ENCODE measurements around the gene LGALS3BP. TPM values are rescaled to one million over a fixed set of nuclear protein-coding genes. Genes with fewer than 3 reads are reported as not detected.

The LGALS3BP gene
- total and polyA plus RNA-seq, 2 of the 13 experiments (the other 11 are each of a cell fraction or from before 2014, with no cell fraction given) = 137 to 332 TPM

DNA sequence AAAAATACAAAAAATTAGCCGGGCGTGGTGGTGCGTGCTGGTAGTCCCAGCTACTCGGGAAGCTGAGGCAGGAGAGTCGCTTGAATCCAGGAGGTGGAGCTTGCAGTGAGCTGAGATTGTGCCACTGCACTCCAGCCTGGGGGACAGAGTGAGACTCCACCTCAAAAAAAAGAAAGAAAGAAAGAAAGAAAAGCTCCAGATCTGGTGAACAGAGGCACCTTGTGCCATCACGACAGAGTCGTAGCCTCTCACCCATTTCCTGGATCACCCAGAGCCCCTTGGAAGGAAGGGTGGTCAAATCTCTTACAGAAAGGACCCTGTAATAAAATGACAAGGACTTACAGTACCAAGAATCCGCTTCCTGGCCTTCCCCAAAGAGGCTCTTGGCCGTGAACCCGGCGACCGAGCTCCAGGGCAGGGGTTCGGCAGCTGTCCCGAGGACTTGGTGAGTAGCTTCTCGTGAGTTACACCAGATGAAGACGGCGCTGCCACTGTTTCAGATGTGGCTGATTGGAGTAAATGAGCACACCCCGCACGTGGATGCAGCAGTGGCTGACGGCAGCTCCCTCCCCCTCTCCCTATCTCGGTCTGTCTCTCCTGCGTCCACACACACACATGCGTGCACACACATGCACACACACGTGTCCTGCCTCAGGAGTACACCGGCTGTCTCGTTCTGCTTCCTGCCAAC is 13.5 kb downstream of the LGALS3BP start (continued):
- TF ChIP-seq, protein P1, sequence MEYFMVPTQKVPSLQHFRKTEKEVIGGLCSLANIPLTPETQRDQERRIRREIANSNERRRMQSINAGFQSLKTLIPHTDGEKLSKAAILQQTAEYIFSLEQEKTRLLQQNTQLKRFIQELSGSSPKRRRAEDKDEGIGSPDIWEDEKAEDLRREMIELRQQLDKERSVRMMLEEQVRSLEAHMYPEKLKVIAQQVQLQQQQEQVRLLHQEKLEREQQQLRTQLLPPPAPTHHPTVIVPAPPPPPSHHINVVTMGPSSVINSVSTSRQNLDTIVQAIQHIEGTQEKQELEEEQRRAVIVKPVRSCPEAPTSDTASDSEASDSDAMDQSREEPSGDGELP (IDR thresholded peaks at IDR 0.05; ENCODE audit: borderline replicate concordance, low read depth) = no peak
- TF ChIP-seq, protein P2, sequence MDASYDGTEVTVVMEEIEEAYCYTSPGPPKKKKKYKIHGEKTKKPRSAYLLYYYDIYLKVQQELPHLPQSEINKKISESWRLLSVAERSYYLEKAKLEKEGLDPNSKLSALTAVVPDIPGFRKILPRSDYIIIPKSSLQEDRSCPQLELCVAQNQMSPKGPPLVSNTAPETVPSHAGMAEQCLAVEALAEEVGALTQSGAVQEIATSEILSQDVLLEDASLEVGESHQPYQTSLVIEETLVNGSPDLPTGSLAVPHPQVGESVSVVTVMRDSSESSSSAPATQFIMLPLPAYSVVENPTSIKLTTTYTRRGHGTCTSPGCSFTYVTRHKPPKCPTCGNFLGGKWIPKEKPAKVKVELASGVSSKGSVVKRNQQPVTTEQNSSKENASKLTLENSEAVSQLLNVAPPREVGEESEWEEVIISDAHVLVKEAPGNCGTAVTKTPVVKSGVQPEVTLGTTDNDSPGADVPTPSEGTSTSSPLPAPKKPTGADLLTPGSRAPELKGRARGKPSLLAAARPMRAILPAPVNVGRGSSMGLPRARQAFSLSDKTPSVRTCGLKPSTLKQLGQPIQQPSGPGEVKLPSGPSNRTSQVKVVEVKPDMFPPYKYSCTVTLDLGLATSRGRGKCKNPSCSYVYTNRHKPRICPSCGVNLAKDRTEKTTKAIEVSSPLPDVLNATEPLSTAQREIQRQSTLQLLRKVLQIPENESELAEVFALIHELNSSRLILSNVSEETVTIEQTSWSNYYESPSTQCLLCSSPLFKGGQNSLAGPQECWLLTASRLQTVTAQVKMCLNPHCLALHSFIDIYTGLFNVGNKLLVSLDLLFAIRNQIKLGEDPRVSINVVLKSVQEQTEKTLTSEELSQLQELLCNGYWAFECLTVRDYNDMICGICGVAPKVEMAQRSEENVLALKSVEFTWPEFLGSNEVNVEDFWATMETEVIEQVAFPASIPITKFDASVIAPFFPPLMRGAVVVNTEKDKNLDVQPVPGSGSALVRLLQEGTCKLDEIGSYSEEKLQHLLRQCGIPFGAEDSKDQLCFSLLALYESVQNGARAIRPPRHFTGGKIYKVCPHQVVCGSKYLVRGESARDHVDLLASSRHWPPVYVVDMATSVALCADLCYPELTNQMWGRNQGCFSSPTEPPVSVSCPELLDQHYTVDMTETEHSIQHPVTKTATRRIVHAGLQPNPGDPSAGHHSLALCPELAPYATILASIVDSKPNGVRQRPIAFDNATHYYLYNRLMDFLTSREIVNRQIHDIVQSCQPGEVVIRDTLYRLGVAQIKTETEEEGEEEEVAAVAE (CRISPR knock-in tag; IDR thresholded peaks at IDR 0.05; ENCODE audit: borderline replicate concordance) = no peak
- TF ChIP-seq, protein P3, sequence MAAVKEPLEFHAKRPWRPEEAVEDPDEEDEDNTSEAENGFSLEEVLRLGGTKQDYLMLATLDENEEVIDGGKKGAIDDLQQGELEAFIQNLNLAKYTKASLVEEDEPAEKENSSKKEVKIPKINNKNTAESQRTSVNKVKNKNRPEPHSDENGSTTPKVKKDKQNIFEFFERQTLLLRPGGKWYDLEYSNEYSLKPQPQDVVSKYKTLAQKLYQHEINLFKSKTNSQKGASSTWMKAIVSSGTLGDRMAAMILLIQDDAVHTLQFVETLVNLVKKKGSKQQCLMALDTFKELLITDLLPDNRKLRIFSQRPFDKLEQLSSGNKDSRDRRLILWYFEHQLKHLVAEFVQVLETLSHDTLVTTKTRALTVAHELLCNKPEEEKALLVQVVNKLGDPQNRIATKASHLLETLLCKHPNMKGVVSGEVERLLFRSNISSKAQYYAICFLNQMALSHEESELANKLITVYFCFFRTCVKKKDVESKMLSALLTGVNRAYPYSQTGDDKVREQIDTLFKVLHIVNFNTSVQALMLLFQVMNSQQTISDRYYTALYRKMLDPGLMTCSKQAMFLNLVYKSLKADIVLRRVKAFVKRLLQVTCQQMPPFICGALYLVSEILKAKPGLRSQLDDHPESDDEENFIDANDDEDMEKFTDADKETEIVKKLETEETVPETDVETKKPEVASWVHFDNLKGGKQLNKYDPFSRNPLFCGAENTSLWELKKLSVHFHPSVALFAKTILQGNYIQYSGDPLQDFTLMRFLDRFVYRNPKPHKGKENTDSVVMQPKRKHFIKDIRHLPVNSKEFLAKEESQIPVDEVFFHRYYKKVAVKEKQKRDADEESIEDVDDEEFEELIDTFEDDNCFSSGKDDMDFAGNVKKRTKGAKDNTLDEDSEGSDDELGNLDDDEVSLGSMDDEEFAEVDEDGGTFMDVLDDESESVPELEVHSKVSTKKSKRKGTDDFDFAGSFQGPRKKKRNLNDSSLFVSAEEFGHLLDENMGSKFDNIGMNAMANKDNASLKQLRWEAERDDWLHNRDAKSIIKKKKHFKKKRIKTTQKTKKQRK (IDR thresholded peaks at IDR 0.05; ENCODE audit: low read length) = no peak
- TF ChIP-seq MIXL1 (CRISPR knock-in tag; IDR thresholded peaks at IDR 0.05) = no peak
- TF ChIP-seq ERF (CRISPR knock-in tag; IDR thresholded peaks at IDR 0.05) = no peak
- no peak for TF ChIP-seq GATAD1 (CRISPR knock-in tag; IDR thresholded peaks at IDR 0.05)
- no peak for TF ChIP-seq GATA4 (IDR thresholded peaks at IDR 0.05; ENCODE audit: borderline replicate concordance, low read depth)
- TF ChIP-seq PHF21A (CRISPR knock-in tag; IDR thresholded peaks at IDR 0.05) = no peak

Measured in HepG2 (cell line).